ENCODE measurements around the gene IL1RL1.

The IL1RL1 gene

DNA sequence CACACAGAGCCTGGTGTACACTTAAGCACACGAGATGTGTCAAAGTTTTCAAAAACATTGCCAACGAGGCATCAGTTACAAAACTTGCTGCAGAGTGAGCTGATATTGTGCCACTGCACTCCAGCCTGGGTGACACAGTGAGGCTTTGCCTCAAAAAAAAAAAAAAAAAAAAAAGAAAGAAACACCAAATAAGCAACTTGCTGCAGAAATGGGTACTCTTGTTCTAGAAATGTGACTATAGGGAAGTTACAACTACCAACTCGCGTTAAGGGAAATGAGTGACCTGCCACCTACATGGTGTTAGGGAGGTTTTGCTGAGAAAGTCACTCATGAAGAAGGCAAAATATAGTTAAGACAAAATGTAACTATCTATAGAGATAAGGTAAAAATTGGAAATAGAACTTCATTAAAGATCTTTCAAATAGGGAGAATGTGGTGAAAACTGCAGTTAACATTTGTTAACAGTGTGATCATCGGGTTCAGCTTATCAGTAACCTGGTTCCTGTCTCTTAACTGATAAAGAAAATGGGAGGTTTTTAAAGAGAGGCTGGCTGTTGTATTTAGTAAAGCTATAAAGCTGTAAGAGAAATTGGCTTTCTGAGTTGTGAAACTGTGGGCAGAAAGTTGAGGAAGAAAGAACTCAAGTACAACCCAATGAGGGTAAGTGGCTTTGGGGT, at the start of gene IL1RL1:
TSS of gene IL1RL1 (plus strand) at position 600 of the 677 bp plus-strand sequence. CDS start 26,702 bp downstream, outside the sequence.
- DNase-seq, result no peak

DNA sequence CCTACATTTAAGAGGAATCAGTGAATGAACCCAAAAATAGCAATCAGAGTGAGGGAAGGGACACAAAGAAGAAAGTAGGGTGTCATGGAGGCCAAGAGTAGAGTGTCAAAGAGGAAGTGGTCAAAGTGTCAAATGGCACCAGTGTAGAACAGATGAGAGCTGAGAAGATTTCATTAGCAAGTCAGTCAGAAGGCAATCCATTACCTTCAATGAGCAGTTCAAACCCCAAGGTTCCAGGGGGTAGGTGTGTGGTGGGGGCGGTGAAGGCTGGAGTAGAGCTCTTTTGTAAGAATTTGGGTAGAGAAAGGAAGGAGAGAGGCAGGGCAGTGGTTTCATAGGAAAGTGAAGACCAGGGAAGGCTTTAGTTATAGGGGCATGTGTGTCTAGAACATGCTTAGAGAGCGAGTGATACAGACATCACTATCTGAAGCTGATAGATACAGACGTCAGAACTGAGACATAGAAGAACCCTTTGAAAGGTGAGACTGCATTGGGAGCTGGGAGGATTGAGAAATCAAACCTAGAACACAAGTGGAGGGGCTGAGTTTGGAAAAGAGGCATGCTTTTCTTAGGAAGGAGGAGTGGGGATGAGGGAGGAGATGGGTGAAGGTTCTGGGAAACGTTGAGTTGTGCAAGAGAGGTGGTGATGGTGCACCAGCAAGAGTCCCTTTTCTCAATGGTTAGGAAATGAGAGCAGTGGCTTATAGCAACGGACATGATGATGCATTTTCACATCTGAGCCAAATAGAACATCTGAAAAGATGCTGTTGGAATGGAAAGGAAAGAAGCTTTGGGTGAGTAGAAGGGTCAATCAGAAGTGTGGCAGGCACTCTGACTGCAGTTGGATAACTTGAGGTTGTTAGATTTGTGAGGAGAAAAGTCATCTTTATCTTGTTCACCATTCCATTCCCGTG, 48.9 kb upstream of the IL1RL1 start:
- no peak for DNase-seq

DNA sequence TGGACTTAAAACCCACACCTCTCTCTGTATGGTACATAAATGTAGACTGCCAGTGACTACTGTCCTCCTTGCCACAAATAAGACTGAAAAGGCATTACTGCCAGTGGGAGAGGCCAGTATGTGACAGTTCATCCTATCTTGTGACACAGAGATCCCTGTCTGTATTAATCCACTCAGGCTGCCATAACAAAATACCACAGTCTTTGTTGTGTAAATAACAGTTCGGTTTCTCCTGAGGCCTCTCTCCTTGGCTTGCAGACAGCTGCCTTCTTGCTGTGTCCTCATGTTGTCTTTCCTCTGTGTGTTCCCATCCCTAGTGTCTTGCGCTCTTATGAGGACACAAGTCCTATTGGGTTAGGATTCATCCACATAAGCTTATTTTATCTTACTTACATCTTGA, 46.4 kb upstream of the IL1RL1 start:
- DNase-seq, result no peak

DNA sequence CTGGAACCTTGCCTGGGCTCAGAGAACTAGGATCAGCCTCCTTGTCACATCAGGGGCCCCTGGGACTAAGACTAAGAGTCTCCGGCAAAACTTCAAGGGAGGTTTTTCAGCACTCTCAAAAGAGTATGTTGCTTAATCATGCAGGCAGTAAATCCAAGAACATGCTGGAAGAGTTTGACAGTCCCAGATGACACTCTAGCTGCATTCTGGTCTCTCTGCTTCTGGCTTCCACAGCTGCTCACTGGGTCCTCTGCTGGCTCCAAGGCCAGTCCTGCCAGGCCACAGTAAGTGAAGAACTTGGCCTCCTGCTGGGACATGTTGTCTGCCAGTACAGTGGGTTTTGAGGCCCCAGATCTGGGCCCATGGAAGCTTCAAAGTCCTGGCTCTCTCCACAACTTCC, 45.2 kb upstream of the IL1RL1 start:
- DNase-seq, result no peak

DNA sequence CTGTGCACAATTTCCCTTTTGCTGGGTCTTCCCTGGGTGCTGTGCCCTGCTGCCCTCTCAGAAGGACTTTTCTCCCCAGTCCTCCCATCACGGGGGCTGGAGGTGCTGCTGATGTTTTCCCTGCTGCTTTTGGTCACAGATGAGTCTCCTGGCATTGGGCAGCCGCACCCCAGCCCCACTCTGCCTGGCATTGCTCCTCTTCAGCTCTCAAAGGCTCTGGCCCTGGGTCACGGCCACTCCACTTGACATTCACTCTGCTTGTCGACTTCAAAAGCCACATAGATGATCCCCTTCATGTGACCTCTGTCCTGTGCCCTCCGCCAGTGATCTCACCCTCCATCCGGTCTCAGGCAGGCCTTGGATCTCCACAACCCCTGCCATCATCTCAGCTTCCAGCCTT, 43.6 kb upstream of the IL1RL1 start:
- DNase-seq, result no peak

DNA sequence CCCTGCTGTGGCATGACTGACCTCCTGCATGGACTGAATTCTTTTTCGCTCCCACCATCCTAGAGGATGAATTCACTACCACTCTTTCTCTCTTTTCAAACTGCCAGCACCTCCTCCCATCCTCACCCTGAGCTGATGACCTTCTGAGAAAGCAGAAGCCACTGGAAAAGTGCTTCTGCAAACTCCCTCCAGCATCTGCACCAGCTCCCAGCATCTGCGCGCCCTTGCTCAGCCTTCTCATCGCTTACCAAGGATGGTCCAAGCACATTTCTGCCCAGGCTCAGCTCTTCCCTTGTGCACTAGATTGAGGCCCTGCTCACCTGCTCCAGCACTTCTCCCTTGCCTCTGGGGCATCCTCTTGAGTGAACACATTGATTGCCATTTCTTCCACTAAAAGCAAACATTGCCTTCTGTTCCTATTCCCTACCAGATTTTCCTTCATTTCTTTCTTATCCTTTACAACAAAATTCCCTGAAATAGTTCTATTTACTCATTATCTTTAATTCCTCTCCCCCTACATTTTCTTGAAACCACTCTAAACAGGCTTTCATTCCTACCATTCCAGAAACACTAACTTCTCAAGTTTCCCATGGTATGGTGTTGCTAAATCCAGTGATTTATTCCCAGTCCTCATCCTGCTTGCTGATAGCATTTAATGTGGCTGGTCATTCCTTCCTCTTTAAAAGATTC, 42.7 kb upstream of the IL1RL1 start:
- DNase-seq, result no peak

DNA sequence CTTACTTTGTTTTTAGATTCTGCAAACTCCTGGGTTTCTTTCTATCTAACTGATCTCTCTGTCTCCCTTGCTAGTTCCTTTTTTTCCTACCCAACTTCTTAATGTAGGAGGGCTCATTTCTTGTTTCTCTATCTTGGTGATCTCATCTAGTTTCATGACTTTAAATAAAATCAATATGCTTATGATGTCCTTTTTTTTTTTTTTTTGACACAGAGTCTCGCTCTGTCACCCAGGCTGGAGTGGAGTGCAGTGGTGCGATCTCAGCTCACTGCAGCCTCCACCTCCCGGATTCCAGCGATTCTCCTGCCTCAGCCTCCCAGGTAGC, 42.2 kb upstream of the IL1RL1 start:
- DNase-seq, result no peak

DNA sequence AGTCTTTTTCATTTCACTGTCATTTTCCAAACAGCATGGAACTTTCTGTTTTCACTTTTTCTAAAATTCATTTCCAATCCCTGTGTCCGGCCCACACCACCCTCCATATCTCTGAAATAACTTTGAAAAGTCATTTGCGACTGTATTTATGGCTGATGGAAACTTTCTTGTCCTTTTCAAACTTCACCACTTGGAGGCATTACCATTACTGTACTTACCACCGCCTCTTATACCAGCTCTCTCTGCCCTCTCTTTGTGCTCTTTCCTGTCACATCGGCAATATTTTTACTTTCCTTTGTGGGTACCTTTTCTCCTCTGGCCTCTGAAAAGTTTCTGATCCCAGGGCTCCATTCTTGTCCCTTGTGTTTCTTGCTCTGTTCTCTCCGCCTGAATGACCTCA, 39.5 kb upstream of the IL1RL1 start:
- no peak for DNase-seq

DNA sequence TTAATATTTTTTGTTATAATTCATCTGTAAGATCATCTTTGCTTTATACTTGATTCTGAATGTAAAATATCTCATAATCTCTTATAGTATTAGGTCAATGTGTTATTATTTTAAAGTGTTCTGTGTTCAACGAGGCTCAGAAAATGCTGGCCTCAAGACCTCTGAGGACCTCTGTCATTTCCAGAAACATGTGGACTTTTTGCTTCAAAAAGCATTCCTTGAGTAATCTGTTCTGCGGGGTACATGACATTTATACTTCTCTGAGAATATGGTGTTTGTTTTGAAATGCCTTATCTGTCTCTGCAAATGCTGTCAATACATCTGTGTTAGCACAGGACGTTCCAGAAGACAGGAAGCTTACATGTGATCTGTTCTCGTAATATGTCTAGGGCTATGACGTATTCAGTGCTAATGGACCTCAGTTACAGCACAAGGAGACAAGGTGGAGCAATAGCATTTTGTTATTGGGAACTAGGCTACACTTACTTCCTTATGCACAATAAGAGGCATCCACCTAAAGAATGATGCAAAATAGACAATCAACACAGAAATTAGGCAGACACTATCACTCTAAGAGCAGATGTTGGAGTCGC, 37.6 kb upstream of the IL1RL1 start:
- DNase-seq, result no peak

DNA sequence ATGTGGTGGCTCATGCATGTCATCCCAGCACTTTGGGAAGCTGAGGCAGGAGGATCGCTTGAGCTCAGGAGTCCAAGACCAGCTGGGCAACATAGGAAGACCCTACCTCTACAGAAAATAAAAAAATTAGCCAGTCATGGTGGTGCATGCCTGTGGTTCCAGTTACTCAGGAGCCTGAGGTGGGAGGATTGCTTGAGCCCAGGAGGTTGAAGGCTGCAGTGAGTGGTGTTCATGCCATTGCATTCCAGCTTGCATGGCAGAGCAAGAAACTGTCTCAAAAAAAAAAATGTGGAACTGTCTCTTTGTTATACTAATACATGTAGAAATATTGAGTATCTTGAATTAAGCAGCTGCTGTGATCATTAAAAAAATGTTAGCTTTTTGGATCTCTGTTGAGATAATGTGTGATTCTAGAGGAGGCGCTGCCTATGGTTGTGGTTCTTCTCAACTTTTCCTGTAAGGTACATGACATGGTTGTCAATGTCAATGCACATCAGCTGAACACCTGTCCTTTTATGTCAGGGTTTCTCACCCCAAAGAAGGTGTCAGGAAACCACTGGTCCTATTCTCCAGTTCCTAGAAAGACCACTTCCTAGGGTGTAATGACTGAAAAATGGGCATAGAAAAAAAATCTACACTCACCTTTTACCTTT, 34.7 kb upstream of the IL1RL1 start:
- DNase-seq, result no peak

DNA sequence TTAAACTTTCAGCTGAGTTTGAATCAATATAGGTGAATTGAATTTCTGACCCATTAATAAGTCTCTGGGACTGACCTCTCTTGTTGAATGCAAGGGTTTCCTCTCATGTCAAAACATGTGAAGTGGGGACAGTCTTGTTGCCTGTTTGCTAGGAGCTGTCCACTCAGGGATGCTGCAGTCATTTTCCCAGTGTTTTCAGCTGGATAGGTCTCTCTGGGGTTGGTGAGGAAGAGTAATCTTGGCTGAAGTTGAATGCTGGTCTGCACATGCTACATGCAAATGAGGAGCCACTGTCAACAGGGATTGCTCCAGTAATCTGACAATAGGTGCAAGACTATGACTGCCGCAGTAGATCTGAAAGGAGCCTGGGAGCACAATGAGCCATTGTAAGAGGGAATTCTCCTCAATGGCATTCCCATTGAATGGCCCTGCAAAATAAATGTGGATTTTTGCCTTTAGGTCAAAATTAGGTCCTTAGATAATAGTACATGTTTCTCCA, 34.1 kb upstream of the IL1RL1 start:
- no peak for DNase-seq

DNA sequence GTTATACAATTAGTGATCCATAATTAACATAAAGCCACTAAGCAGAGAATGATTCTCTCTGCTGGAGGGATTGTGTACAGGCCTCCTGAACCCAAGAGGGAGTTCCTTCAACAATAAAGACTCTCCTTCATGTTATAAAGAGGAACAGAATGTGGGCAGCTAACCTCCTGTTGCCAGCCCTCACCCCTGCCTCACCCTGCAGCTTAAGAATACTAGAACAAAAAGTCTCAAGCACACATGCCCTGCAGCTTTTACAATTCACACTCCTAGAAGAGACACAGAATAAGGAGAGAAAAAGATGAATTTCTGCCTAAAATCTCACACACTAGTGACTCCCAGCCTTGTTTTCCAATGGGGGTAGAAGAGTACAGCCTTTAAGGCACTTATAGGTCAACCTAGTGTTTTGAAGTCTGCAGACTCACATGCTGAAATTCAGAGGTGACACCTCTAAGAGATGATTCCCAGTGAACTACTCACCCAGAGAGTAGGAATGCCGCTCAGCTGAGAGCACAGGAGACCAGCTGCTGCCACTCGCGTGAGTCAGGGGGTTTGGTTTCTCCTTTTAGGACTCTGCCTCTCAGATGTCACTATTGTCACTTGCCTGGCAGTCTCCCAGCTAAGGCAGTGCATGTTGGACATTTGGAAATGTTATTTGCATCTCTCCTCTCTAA, 32.5 kb upstream of the IL1RL1 start:
- no peak for DNase-seq

DNA sequence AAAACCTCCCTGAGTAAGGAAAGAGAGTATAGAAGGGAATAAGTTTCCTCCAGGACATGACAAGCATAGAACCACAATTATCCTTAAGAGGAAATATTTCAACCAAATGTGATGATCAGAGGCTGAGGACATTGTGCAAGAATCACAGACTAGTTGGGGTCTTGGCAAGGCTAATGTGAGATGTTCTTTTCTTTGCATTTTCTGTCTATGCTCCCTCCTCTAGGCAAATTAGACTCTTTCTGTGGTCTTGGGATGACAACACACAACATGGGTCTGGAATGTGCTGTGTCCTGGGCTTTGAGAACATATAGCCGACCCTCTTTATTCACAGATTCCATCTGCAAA, 32.0 kb upstream of the IL1RL1 start:
- no peak for DNase-seq

DNA sequence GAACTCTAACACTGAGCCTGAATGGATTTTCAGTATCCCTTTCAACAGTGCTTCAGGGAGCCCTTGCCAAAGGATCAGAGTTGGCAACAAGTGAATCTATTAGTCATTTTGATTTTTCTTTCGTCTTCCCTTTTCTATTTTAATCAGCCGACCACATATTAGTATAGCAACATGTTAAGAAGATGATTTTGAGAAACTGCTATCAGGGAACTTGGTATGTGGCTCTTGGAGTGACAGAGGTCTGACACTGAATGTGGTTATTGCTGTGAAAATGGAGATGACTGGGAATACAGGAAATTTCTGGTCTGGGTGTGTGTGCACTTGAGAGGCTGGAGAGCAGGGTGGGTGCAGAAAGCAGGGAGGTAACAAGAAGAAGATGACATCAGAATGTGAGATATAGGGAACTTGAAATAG, 28.7 kb upstream of the IL1RL1 start:
- no peak for DNase-seq

DNA sequence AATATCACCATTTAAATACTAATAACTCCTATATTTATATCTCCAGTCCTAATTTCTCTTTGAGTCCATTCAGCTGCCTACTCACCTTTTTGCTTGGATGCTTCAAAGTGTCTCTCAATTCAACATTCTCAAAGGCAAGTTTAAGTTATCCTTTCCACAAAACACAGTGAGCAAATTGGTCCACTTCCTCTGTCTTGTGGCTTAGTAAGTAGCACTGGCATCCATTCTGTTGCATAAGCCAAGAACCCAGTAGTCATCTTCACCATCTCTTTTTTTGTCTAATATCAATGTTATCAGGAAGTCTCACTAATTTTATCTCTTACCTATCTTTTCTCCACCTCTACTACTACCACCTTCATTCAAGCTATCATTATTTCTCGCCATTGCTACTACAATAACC, 27.4 kb upstream of the IL1RL1 start:
- no peak for DNase-seq

DNA sequence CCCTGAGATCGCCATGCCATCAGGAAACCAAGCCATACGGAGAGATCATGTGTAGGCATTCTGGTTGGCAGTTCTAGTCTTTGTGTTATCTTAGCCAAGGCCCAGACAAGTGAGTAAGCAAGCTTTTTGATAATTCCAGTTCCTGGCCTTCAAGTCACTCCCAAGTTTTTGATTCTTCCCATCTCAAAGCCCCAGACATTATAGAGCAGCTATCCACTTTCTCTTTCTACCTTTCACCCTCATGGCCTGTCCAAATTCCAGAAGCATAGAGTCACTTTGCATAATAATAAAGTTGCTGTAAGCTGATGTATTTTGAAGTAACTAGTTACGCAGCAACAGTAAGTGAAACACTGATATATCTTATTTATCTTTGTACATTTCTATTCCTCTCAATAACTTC, 26.8 kb upstream of the IL1RL1 start:
- DNase-seq, result no peak

DNA sequence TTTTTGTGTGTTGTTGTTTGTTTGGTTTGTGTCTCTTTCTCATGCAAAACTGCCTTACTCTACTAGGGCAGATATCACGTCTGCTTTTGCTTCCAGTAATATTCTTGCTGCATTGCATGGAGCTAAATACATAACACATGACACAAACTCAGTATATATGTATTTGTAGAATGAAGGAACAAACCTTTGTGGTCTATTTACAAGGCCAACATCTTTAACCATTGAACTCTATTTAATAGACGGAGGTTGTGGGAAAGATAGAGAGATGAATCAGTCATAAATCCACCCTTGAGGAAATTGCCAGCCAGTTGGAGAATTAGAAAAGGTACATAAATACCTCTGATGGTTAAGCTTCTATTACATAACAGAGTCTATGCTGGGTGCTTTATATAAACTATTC, 26.0 kb upstream of the IL1RL1 start:
- no peak for DNase-seq

DNA sequence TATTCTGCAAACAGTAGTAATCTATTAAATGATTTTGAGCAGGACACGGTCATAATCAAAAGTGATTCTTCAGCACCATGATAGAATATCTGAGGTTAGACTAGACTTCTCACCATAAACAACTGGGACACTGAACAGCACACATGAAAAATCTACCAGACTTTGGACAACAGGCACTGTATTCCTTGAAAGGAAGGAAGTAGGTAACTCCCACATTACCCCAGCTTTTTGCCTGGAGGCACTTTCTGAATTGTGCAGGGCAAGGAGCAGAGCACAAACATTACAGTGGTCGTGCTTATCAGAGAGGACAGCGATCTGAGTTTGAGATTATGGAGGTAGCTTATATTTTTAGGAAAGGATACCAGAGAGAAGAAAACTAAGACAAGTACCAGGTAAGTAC, 25.3 kb upstream of the IL1RL1 start:
- DNase-seq, result no peak

DNA sequence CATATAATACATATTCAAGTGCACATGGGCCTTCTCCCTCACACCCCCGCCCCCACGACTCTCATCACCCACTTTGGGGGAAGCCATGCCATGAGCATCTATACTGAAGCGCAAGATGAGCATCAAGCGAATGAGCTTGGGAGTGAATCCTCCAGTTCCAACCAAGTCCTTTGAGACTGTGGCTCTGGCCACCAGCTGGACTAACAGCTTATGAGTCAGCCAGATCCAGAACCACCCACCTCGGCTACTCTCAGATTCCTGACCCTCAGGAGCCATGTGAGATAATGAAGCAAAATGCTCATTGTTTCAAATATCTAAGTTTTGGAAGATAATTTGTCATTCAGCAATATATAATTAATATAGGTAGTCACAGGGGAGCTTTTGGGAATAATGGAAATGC, 22.2 kb upstream of the IL1RL1 start:
- DNase-seq, result no peak

DNA sequence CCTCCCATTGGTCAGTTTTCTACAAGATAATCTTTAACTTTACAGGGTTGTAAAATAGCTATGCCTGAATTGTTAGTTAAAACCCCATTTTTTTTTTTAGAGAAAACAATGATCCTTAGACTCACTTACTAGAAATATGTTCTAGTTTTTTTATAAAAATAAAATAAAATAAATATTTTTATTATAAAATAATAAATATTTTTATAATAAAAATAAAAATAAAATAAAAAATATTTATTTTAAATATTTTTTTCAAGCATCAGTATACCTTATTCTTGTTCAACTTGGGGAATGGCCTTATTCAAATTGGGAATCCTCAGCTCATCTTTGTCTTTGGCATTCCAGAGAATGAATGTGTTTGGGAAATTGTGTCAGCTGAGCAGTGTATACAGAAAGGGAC, 20.8 kb upstream of the IL1RL1 start:
- no peak for DNase-seq

DNA sequence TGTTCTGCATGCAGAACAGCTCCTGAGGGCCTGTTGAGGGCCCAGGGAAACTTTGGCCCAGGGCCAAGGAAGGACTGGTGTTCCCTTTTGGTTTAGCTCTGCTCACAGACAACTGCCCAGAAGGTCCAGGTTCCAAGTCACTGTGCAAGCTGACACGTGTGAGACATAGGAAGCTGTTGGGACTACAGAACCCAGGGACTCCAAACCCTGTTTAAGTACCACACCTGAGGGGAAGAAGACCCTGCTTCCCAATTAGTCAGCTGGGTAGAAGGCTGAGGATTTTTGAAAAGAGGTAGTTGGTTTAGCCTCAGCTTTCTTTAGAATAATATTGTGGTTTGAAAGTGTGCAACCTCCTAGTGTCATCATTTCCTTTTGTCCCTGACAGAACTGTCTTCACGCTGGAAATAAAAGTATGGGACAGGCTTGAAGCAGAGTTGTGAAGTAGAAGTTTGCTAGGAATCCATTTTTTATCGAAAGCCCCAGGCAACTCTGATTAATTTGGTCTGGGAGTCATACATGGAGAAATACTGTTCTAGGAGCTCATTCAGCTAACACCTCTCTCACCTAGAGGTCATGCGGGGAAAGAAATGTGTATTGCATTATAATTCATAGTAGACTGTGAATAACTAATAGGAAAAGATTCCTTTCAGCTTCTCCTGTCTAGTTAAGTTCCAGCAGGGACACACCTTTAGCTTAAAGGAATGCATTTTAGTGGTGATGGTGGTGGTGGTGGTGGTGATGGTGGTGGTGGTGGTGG, 19.9 kb upstream of the IL1RL1 start:
- peak in 1 of 2 experiments; percentile 4 for DNase-seq
